ENCODE results near the gene HTT.

GRCh38 chr4:3217266-3217665, 142.8 kb downstream of the HTT start:
- TF ChIP-seq CTCF (IDR thresholded peaks at IDR 0.05; ENCODE audit: low read depth, low read length, poor library complexity, severe bottlenecking), result no peak
- no peak for TF ChIP-seq EZH2phosphoT487 (IDR thresholded peaks at IDR 0.05; ENCODE audit: borderline replicate concordance, low read length)
